ENCODE results near the gene GEMIN7. TPM values are rescaled to one million over a fixed set of nuclear protein-coding genes. Genes with fewer than 3 reads are reported as not detected.

GEMIN7 gene
- total and polyA plus RNA-seq, 2 experiments from 2014 or later, result 49.6 to 90.5 TPM

DNA sequence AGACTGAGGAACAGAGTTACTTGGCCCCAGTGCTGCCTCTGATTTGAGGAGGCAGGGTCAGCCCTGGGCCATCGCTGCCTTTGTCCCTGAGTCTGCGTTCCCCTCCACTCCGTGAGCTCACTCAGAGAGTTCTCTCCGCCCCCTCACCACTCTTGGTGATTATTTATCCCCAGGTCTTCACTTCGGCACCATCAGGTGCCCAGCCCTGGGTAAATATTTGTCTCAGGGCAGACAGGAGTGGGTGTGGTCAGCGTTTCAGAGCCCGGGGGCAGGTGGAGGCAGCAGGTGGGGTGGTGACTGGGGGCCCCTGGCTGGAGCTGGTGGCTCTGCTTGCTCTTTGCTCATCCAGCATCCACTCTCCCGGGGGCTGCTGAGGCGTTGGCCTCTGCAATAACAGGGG, 34.6 kb downstream of the GEMIN7 start (continued):
- TF ChIP-seq, protein P1, sequence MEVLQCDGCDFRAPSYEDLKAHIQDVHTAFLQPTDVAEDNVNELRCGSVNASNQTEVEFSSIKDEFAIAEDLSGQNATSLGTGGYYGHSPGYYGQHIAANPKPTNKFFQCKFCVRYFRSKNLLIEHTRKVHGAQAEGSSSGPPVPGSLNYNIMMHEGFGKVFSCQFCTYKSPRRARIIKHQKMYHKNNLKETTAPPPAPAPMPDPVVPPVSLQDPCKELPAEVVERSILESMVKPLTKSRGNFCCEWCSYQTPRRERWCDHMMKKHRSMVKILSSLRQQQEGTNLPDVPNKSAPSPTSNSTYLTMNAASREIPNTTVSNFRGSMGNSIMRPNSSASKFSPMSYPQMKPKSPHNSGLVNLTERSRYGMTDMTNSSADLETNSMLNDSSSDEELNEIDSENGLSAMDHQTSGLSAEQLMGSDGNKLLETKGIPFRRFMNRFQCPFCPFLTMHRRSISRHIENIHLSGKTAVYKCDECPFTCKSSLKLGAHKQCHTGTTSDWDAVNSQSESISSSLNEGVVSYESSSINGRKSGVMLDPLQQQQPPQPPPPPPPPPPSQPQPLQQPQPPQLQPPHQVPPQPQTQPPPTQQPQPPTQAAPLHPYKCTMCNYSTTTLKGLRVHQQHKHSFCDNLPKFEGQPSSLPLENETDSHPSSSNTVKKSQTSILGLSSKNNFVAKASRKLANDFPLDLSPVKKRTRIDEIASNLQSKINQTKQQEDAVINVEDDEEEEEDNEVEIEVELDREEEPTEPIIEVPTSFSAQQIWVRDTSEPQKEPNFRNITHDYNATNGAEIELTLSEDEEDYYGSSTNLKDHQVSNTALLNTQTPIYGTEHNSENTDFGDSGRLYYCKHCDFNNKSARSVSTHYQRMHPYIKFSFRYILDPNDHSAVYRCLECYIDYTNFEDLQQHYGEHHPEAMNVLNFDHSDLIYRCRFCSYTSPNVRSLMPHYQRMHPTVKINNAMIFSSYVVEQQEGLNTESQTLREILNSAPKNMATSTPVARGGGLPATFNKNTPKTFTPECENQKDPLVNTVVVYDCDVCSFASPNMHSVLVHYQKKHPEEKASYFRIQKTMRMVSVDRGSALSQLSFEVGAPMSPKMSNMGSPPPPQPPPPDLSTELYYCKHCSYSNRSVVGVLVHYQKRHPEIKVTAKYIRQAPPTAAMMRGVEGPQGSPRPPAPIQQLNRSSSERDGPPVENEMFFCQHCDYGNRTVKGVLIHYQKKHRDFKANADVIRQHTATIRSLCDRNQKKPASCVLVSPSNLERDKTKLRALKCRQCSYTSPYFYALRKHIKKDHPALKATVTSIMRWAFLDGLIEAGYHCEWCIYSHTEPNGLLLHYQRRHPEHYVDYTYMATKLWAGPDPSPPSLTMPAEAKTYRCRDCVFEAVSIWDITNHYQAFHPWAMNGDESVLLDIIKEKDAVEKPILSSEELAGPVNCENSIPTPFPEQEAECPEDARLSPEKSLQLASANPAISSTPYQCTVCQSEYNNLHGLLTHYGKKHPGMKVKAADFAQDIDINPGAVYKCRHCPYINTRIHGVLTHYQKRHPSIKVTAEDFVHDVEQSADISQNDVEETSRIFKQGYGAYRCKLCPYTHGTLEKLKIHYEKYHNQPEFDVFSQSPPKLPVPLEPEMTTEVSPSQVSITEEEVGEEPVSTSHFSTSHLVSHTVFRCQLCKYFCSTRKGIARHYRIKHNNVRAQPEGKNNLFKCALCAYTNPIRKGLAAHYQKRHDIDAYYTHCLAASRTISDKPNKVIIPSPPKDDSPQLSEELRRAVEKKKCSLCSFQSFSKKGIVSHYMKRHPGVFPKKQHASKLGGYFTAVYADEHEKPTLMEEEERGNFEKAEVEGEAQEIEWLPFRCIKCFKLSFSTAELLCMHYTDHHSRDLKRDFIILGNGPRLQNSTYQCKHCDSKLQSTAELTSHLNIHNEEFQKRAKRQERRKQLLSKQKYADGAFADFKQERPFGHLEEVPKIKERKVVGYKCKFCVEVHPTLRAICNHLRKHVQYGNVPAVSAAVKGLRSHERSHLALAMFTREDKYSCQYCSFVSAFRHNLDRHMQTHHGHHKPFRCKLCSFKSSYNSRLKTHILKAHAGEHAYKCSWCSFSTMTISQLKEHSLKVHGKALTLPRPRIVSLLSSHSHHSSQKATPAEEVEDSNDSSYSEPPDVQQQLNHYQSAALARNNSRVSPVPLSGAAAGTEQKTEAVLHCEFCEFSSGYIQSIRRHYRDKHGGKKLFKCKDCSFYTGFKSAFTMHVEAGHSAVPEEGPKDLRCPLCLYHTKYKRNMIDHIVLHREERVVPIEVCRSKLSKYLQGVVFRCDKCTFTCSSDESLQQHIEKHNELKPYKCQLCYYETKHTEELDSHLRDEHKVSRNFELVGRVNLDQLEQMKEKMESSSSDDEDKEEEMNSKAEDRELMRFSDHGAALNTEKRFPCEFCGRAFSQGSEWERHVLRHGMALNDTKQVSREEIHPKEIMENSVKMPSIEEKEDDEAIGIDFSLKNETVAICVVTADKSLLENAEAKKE (CRISPR knock-in tag; IDR thresholded peaks at IDR 0.05), result no peak
- TF ChIP-seq, protein P2, sequence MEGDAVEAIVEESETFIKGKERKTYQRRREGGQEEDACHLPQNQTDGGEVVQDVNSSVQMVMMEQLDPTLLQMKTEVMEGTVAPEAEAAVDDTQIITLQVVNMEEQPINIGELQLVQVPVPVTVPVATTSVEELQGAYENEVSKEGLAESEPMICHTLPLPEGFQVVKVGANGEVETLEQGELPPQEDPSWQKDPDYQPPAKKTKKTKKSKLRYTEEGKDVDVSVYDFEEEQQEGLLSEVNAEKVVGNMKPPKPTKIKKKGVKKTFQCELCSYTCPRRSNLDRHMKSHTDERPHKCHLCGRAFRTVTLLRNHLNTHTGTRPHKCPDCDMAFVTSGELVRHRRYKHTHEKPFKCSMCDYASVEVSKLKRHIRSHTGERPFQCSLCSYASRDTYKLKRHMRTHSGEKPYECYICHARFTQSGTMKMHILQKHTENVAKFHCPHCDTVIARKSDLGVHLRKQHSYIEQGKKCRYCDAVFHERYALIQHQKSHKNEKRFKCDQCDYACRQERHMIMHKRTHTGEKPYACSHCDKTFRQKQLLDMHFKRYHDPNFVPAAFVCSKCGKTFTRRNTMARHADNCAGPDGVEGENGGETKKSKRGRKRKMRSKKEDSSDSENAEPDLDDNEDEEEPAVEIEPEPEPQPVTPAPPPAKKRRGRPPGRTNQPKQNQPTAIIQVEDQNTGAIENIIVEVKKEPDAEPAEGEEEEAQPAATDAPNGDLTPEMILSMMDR (conservative IDR thresholded peaks at IDR 0.05; ENCODE audit: low read depth in 2 of 2), result no peak
- TF ChIP-seq, protein P3, sequence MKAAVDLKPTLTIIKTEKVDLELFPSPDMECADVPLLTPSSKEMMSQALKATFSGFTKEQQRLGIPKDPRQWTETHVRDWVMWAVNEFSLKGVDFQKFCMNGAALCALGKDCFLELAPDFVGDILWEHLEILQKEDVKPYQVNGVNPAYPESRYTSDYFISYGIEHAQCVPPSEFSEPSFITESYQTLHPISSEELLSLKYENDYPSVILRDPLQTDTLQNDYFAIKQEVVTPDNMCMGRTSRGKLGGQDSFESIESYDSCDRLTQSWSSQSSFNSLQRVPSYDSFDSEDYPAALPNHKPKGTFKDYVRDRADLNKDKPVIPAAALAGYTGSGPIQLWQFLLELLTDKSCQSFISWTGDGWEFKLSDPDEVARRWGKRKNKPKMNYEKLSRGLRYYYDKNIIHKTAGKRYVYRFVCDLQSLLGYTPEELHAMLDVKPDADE (IDR thresholded peaks at IDR 0.05), result no peak
- no peak for TF ChIP-seq CREB1 (CRISPR knock-in tag; IDR thresholded peaks at IDR 0.05; ENCODE audit: low read depth)

DNA sequence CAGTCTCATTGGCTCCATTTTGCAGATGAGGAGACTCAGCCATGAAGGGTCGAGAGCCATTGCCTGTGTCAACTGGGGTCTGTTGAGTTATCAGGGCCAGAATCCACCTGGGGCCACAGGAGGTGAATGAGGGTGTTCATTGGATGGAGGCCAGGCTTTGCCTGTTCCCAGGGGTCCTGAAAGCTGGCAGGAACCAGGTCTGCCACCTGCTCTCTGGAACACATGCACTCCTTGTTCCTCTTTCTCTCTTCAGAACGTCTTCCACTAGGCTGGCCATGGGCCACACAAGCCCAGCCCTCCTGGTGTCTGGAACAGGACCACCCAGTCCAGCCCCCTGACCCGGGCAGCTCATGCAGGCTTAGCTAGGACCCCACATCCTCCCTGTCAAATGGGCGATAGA, 35.1 kb downstream of the GEMIN7 start:
- Histone ChIP-seq H3K27ac (ENCODE audit: low read depth) (no peak overlapping the region), H3K4me3 (no peak overlapping the region), H3K79me2 (replicated peaks; ENCODE audit: insufficient read depth) (peaks cover 87% of the 10 kb centered on the region), H3K4me2 (no peak overlapping the region), H3F3A (replicated peaks; ENCODE audit: low read depth) (no peaks in the 10 kb centered on the region), H3K27me3 (ENCODE audit: insufficient read depth) (no peaks in the 10 kb centered on the region), H2AFZ (no peak overlapping the region), H3K36me3 (ENCODE audit: insufficient read depth) (no peaks in the 10 kb centered on the region), H4K20me1 (replicated peaks; ENCODE audit: insufficient read depth) (peaks cover 57% of the 10 kb centered on the region), H3K4me1 (ENCODE audit: insufficient read depth) (no peaks in the 10 kb centered on the region; the same call in 1 of the 2 replicates), H3K9me2 (ENCODE audit: insufficient read depth) (no peaks in the 10 kb centered on the region)
- Mint-ChIP-seq H3K36me3 (ENCODE audit: low read depth) (no peaks in the 10 kb centered on the region; the same call in 2 of the 3 replicates), H3K27ac (no peak overlapping the region), H3K4me1 (peaks cover 9% of the 10 kb centered on the region), H3K4me3 (no peak overlapping the region), H3K27me3 (ENCODE audit: insufficient read depth, low read depth, poor library complexity) (peaks cover 12% of the 10 kb centered on the region), H3K9me3 (no peaks in the 10 kb centered on the region)
- no peak for ATAC-seq
- no peak for DNase-seq (ENCODE audit: low spot score)
- TF ChIP-seq, protein P2 (conservative IDR thresholded peaks at IDR 0.05; ENCODE audit: low read depth in 2 of 2), result no peak
- no peak for TF ChIP-seq NANOG (IDR thresholded peaks at IDR 0.05; ENCODE audit: borderline replicate concordance)

Data from GM23338 (cell line).